ENCODE measurements around the gene GGTLC2. TPM values are rescaled to one million over a fixed set of nuclear protein-coding genes. Genes with fewer than 3 reads are reported as not detected.

Gene GGTLC2
- polyA plus RNA-seq, 1 donor from 2014 or later, result not detected

- Histone ChIP-seq H3K27ac (ENCODE audit: low read length) (no peak overlapping the region), H3K27me3 (ENCODE audit: insufficient read depth, low read depth, low read length) (no peaks in the 10 kb centered on the region), H3F3A (ENCODE audit: insufficient read depth, low read length, poor library complexity, severe bottlenecking) (no peaks in the 10 kb centered on the region), H3K9me3 (ENCODE audit: low read length) (no peaks in the 10 kb centered on the region), H4K20me1 (ENCODE audit: insufficient read depth) (no peaks in the 10 kb centered on the region), H3K9me2 (ENCODE audit: insufficient read depth, low read length) (no peaks in the 10 kb centered on the region), H3K4me3 (ENCODE audit: low read length) (no peak overlapping the region), H3K4me2 (ENCODE audit: low read length) (no peak overlapping the region), H3K79me2 (replicated peaks; ENCODE audit: insufficient read depth, low read length) (no peaks in the 10 kb centered on the region), H3K9ac (ENCODE audit: low read length) (no peak overlapping the region), H3K36me3 (ENCODE audit: insufficient read depth, low read length) (no peaks in the 10 kb centered on the region), H2AFZ (ENCODE audit: low read depth, low read length) (no peak overlapping the region)
- TF ChIP-seq, protein P1, sequence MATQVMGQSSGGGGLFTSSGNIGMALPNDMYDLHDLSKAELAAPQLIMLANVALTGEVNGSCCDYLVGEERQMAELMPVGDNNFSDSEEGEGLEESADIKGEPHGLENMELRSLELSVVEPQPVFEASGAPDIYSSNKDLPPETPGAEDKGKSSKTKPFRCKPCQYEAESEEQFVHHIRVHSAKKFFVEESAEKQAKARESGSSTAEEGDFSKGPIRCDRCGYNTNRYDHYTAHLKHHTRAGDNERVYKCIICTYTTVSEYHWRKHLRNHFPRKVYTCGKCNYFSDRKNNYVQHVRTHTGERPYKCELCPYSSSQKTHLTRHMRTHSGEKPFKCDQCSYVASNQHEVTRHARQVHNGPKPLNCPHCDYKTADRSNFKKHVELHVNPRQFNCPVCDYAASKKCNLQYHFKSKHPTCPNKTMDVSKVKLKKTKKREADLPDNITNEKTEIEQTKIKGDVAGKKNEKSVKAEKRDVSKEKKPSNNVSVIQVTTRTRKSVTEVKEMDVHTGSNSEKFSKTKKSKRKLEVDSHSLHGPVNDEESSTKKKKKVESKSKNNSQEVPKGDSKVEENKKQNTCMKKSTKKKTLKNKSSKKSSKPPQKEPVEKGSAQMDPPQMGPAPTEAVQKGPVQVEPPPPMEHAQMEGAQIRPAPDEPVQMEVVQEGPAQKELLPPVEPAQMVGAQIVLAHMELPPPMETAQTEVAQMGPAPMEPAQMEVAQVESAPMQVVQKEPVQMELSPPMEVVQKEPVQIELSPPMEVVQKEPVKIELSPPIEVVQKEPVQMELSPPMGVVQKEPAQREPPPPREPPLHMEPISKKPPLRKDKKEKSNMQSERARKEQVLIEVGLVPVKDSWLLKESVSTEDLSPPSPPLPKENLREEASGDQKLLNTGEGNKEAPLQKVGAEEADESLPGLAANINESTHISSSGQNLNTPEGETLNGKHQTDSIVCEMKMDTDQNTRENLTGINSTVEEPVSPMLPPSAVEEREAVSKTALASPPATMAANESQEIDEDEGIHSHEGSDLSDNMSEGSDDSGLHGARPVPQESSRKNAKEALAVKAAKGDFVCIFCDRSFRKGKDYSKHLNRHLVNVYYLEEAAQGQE (IDR thresholded peaks at IDR 0.05; ENCODE audit: borderline replicate concordance), result no peak
- no peak for TF ChIP-seq EP300 (conservative IDR thresholded peaks at IDR 0.05; ENCODE audit: poor library complexity, severe bottlenecking)
- no peak for TF ChIP-seq TAF1 (IDR thresholded peaks at IDR 0.05; ENCODE audit: low read depth)
These were observed 11.3 kb downstream of the GGTLC2 start for GRCh38 chr22:22655452-22656290.

- no peak overlapping the region for H3K27ac ChIP-seq (ENCODE audit: low read length)
- H3K4me2 ChIP-seq (ENCODE audit: low read length), result no peak overlapping the region
- no peaks in the 10 kb centered on the region for H3K36me3 ChIP-seq (ENCODE audit: insufficient read depth, low read length)
- H3K27me3 ChIP-seq (ENCODE audit: insufficient read depth, low read depth, low read length), result no peaks in the 10 kb centered on the region
- no peaks in the 10 kb centered on the region for H4K20me1 ChIP-seq (ENCODE audit: insufficient read depth)
- H2AFZ ChIP-seq (ENCODE audit: low read depth, low read length), result no peak overlapping the region
- H3K9me2 ChIP-seq (ENCODE audit: insufficient read depth, low read length), result no peaks in the 10 kb centered on the region
- no peaks in the 10 kb centered on the region for H3K9me3 ChIP-seq (ENCODE audit: low read length)
- no peaks in the 10 kb centered on the region for H3F3A ChIP-seq (ENCODE audit: insufficient read depth, low read length, poor library complexity, severe bottlenecking)
- H3K9ac ChIP-seq (ENCODE audit: low read length), result no peak overlapping the region
- no peaks in the 10 kb centered on the region for H3K79me2 ChIP-seq (replicated peaks; ENCODE audit: insufficient read depth, low read length)
- TF ChIP-seq MXI1 (conservative IDR thresholded peaks at IDR 0.05; ENCODE audit: poor library complexity, severe bottlenecking) (no peak), RAD21 (conservative IDR thresholded peaks at IDR 0.05) (no peak), EZH2 (IDR thresholded peaks at IDR 0.05; ENCODE audit: borderline replicate concordance, insufficient read depth, low read length, poor library complexity, severe bottlenecking) (no peak), TAF1 (IDR thresholded peaks at IDR 0.05; ENCODE audit: low read depth) (no peak), SMC3 (conservative IDR thresholded peaks at IDR 0.05; ENCODE audit: poor library complexity) (no peak), EP300 (conservative IDR thresholded peaks at IDR 0.05; ENCODE audit: poor library complexity, severe bottlenecking) (no peak), POLR2AphosphoS5 (IDR thresholded peaks at IDR 0.05) (no peak)
- TF ChIP-seq, protein P2, sequence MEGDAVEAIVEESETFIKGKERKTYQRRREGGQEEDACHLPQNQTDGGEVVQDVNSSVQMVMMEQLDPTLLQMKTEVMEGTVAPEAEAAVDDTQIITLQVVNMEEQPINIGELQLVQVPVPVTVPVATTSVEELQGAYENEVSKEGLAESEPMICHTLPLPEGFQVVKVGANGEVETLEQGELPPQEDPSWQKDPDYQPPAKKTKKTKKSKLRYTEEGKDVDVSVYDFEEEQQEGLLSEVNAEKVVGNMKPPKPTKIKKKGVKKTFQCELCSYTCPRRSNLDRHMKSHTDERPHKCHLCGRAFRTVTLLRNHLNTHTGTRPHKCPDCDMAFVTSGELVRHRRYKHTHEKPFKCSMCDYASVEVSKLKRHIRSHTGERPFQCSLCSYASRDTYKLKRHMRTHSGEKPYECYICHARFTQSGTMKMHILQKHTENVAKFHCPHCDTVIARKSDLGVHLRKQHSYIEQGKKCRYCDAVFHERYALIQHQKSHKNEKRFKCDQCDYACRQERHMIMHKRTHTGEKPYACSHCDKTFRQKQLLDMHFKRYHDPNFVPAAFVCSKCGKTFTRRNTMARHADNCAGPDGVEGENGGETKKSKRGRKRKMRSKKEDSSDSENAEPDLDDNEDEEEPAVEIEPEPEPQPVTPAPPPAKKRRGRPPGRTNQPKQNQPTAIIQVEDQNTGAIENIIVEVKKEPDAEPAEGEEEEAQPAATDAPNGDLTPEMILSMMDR (IDR thresholded peaks at IDR 0.05; ENCODE audit: poor library complexity, severe bottlenecking), result no peak
- TF ChIP-seq, protein P1 (IDR thresholded peaks at IDR 0.05; ENCODE audit: borderline replicate concordance), result no peak
- H3K4me3 ChIP-seq (ENCODE audit: low read length), result no peak overlapping the region
These were observed 13.3 kb downstream of the GGTLC2 start for GRCh38 chr22:22657712-22658111.

Measured in neural cell (in vitro differentiated cells).